LNCAP (cell line): ENCODE results near the gene GPR26.

Source experiments
- TF ChIP-seq, protein P1 (sequence below): fragments of 450-650 bp; IDR thresholded peaks from 2 replicates; pipeline ENCODE4 v1.5.1; 2017; ENCODE audit warnings: mild to moderate bottlenecking

The GPR26 gene

DNA sequence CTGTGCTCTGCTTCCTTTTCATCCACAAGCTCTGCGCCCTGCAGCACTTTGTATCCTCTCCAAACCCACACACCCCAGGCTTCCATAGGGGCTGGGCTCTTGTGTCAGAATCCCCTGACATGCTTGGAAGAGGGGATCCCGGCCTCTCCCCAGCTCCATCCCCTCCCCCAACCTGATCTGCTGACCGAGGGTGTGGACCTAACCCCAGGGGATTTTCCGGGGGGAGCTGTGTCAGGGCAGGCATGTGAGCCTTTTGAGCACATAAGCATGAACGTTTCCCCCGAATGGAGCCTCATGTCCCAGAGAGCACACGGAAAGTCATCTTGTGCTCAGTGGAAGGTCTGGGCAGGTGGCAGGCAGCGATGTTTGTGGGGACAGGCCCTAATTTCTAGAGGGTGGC, 17.7 kb downstream of the GPR26 start:
- TF ChIP-seq, protein P1, sequence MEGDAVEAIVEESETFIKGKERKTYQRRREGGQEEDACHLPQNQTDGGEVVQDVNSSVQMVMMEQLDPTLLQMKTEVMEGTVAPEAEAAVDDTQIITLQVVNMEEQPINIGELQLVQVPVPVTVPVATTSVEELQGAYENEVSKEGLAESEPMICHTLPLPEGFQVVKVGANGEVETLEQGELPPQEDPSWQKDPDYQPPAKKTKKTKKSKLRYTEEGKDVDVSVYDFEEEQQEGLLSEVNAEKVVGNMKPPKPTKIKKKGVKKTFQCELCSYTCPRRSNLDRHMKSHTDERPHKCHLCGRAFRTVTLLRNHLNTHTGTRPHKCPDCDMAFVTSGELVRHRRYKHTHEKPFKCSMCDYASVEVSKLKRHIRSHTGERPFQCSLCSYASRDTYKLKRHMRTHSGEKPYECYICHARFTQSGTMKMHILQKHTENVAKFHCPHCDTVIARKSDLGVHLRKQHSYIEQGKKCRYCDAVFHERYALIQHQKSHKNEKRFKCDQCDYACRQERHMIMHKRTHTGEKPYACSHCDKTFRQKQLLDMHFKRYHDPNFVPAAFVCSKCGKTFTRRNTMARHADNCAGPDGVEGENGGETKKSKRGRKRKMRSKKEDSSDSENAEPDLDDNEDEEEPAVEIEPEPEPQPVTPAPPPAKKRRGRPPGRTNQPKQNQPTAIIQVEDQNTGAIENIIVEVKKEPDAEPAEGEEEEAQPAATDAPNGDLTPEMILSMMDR: no peak

DNA sequence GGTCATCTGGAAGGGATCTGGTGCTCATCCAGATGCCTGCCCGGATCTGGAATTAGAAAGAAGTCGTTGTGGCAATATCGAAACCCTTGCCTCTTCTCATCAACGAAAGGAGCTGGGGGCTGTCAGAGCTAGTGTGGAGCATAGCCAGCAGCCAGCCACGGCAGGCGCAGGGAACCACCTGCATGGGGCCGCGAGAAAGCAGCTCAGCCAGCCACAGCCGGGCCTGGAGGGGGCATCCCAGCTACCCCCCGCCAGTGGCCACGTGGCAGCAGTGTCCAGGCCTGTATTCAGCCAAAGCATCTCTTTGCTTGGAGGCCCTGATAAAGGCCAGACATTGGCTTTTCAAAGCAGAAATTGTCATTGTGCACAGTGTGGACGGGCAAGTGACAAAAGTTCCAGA, 19.1 kb downstream of the GPR26 start:
- TF ChIP-seq, protein P1: no peak

DNA sequence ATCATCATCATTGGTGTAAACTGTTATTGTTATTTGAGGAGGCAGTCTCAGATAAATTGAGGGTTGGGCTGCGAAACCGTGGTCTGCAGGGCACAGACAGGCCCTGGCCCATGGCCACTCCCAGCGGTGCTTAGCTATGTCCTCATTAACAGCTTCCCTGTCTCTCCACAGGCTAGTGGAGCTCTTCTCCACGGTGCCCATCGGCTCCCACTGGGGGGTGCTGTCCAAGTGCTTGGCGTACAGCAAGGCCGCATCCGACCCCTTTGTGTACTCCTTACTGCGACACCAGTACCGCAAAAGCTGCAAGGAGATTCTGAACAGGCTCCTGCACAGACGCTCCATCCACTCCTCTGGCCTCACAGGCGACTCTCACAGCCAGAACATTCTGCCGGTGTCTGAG, 21.6 kb downstream of the GPR26 start:
- TF ChIP-seq, protein P1: no peak

DNA sequence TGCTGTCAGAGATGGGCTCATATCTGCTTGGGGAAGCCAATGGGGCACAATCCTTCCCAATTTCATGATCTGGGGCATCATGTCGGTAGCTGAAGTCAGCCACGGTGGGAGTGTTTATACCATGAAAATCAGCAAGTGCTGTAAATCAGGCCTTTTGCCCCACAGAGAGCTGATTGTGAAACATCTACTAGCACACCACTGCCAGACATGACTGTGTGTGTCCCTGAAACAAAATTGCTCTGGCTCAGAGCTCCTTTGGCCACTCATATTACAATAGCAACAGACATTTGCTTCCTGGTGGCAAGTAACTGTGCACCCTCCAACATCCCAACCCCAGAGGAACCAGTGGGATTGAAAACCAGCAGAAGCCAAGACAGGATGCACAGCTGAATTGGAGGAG, 23.7 kb downstream of the GPR26 start:
- TF ChIP-seq, protein P1: no peak

DNA sequence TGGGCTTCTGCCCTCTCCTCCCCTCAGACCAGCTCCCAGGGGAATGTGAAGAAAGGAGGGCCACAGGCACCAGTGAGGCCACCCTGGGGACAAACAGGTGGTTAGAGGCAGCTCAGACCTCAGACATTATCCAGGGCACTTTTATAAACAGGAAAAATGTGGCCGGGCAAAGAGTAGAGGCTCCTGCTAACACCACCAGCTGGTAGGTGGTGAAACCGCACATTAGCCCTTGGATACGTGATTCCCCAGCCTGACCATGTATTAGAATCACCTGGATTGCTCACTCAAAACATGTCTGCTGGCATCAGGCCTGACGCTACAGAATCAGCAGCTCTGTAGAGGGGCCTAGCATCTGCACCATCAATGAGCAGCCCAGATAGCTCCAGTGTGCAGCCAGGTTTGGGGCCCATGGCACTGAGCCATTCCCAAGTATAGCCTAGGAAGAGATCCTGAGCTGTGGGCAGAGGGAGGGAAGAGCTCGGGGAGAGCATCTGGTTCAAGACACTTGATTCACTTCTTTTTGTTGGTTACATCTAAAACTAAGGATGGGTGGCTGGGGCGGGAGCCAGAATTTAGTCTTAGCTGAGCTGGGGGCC, 37.1 kb downstream of the GPR26 start:
- TF ChIP-seq, protein P1: no peak

DNA sequence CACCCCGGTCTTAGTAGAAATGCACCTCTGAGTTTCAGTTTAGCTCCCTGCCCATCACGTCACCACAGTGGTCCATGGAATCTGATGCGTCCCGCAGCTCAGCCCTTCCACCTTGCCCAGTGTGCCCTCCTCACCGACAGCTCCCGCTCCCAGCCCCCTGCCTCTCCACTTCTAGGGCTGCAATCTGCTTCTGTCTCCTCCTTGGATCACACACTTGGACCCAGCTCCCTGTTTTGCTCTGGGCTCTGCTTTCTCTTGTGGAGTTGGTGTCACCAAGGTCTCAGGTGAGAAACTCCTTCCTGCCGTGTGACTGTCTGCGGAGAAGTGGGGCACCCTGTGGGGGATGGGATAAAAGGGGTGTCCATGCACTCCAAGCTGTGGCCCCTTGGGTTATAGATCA, 37.9 kb downstream of the GPR26 start:
- TF ChIP-seq, protein P1: no peak

DNA sequence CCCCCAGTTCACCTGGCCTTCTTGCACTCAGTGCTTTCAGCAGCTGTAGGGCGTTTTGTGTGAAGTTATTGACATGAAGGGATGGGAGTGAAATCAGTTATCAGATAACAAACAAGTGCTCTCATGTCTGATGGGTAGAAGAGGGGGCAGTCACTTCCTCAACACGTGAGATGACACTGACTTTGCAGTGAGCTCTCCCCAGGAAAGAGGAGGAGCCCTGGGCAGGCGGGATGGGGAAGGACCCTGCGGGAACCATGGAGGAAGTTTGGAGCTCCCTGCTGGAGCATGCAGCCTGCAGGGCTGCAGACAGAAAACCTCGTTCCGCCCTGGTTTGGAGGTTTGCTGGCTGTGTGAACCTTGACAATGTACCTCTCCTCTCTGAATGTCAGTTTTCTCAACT, 38.7 kb downstream of the GPR26 start:
- TF ChIP-seq, protein P1: no peak

DNA sequence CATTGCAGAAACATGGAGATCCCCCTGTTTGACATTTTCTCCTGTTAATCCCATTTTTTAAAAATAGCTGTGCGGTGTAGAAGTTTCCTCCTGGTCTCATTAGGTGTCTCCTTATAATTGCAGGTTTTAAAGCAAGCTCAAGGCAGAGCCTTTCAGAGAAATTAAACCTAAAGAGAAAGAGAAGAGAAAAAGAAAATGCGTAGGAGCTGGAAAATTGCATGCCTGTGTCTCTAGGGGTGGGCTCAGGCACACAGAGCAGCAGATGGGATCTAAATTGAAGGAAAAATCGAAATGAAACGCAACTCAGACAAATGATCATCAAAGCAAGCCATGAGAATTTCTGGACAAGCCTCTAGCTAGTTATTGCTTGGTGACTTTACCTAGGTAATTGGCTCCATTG, 40.1 kb downstream of the GPR26 start:
- TF ChIP-seq, protein P1: no peak
